Islet of Langerhans (tissue), 1 donor: ENCODE data around the gene TEPSIN.

Experiments
- FAIRE-seq: peaks from one replicate; lab custom pipeline; 2011; peaks lifted over from hg19 to GRCh38; lab: Jason Lieb, UNC

The TEPSIN gene

GRCh38 chr17:81267390-81268067, 28.7 kb upstream of the TEPSIN start:
- FAIRE-seq, result no peak

- no peak for FAIRE-seq
Measured at GRCh38 chr17:81265576-81265975, 26.7 kb upstream of the TEPSIN start.

GRCh38 chr17:81264640-81265039, 25.8 kb upstream of the TEPSIN start:
- no peak for FAIRE-seq

- FAIRE-seq, result no peak
Measured at GRCh38 chr17:81263371-81264181, 24.7 kb upstream of the TEPSIN start.

- no peak for FAIRE-seq
Measured at GRCh38 chr17:81261582-81262336, 22.9 kb upstream of the TEPSIN start.

- FAIRE-seq, result no peak
Measured at GRCh38 chr17:81261096-81261495, 22.2 kb upstream of the TEPSIN start.

- FAIRE-seq, result no peak
Measured at GRCh38 chr17:81260641-81261040, 21.8 kb upstream of the TEPSIN start.

- no peak for FAIRE-seq
Measured at GRCh38 chr17:81260171-81260570, 21.3 kb upstream of the TEPSIN start.

GRCh38 chr17:81259058-81259605, 20.3 kb upstream of the TEPSIN start:
- FAIRE-seq, result no peak

GRCh38 chr17:81258292-81258691, 19.4 kb upstream of the TEPSIN start:
- FAIRE-seq, result no peak

- FAIRE-seq, result no peak
Measured at GRCh38 chr17:81257533-81257932, 18.7 kb upstream of the TEPSIN start.

- no peak for FAIRE-seq
Measured at GRCh38 chr17:81256616-81257015, 17.8 kb upstream of the TEPSIN start.

- FAIRE-seq, result no peak
Measured at GRCh38 chr17:81254955-81255717, 16.3 kb upstream of the TEPSIN start.

- FAIRE-seq, result no peak
Measured at GRCh38 chr17:81253358-81254131, 14.7 kb upstream of the TEPSIN start.

- FAIRE-seq, result no peak
Measured at GRCh38 chr17:81252987-81253329, 14.1 kb upstream of the TEPSIN start.

GRCh38 chr17:81252326-81252986, 13.6 kb upstream of the TEPSIN start:
- no peak for FAIRE-seq

GRCh38 chr17:81251709-81252301, 12.9 kb upstream of the TEPSIN start:
- FAIRE-seq, result no peak

- FAIRE-seq, result no peak
Measured at GRCh38 chr17:81251094-81251708, 12.3 kb upstream of the TEPSIN start.

GRCh38 chr17:81250286-81251093, 11.6 kb upstream of the TEPSIN start:
- no peak for FAIRE-seq
